Ovary (tissue), 9 donors: ENCODE data around the gene SLC2A13. TPM values are rescaled to one million over a fixed set of nuclear protein-coding genes. Genes with fewer than 3 reads are reported as not detected.

Experiments
- DNase-seq, 5 donors: peaks; one replicate each; pipeline ENCODE4 v3.0.0-alpha.2; 2019 to 2020
- H3K27ac ChIP-seq, 2 donors: fragments of 200-600 bp; one replicate each; pipeline versions ENCODE4 v1.5.1 to v1.8.0; 2019 to 2022
- H3K27me3 ChIP-seq: fragments of 200-600 bp; one replicate; pipeline ENCODE4 v1.8.0; 2022
- H3K36me3 ChIP-seq: fragments of 200-600 bp; sonication (generic); one replicate; pipeline ENCODE4 v1.5.1; 2019
- H3K4me1 ChIP-seq: one replicate; pipeline ENCODE4 v1.8.1; 2013; ENCODE audit warnings: mild to moderate bottlenecking, moderate library complexity; ENCODE audit not compliant: insufficient read depth
- H3K4me3 ChIP-seq: fragments of 200-600 bp; sonication (generic); one replicate; pipeline ENCODE4 v1.5.1; 2017
- H3K9me3 ChIP-seq, 2 donors: fragments of 200-600 bp in 1 of 2; sonication (generic) in 1 of 2; one replicate each; pipeline versions ENCODE4 v1.5.1 to v1.8.1; 2013 to 2019; ENCODE audit warnings: mild to moderate bottlenecking in 1 of 2, moderate library complexity in 1 of 2
- EP300 ChIP-seq: sonication (generic); formaldehyde crosslinking; IDR thresholded peaks from one replicate; pipeline ENCODE4 v1.6.1; 2017; ENCODE audit warnings: antibody characterized with exemption
- POLR2A ChIP-seq: fragments of 450-650 bp; IDR thresholded peaks from one replicate; pipeline ENCODE4 v1.6.1; 2017; ENCODE audit warnings: antibody characterized with exemption, mild to moderate bottlenecking, moderate library complexity
- WGBS, 3 donors: extraction: QIAGEN DNeasy Blood & Tissue Kit in 1 of 3; methylation state at CpG; one replicate each; pipeline versions ENCODE4 v1.1.5 to v1.1.7; 2013 to 2017; 5-methylcytosine and 5-hydroxymethylcytosine counted together
- intact Hi-C, 4 donors: fragments of 100-400 bp; cut with DNase I; formaldehyde crosslinking; loops; one replicate each; pipeline versions ENCODE4 v1.11.0 to v1.15.1; 2022 to 2023
- polyA plus RNA-seq, 2 donors: library from polyadenylated mRNA; stranded (reverse); fragments of 200-250 nt in 1 of 2; fragments of 350-450 nt in 1 of 2; fragmentation: Illumina TruSeq in 1 of 2; extraction: RNeasy Lipid Tissue Mini Kit (QIAGEN cat#74804) in 1 of 2; gene quantifications; one replicate each; pipeline ENCODE4 v1.2.3, GENCODE V29; 2013 to 2014
- total RNA-seq, 7 donors: library from RNA; depleted of rRNA in 2 of 7; stranded (reverse); fragments of >200 nt in 2 of 7; fragmentation: NEBNext Ultra II Directional in 3 of 7; extraction: Animal tissue kit (Norgen Biotek cat#: 25700) in 3 of 7; gene quantifications; one replicate each; pipeline versions ENCODE4 v1.1.0 to v1.2.4, GENCODE V29; 2016 to 2023
- TF ChIP-seq, protein P1 (sequence below), 3 donors: fragments of 450-650 bp in 2 of 3; fragments of 200-600 bp in 1 of 3; IDR thresholded peaks; one replicate each; pipeline versions ENCODE4 v1.5.1 to v1.8.0; 2016 to 2022; ENCODE audit warnings: antibody characterized with exemption in 3 of 3, mild to moderate bottlenecking in 1 of 3
- donor health status: DM: no; HTN: no; CAD: no; lungs with moderate emphysema.
- donor health status: DM: no; HTN: no; CAD: no.
- donor health status: Bipolar disorder and iron deficiency.
- donor health status: DM: yes; HTN: yes; CAD: no.
- donor health status: DM: no; HTN: no; CAD: no.
- donor health status: DM: yes; HTN: yes; CAD: no.

The SLC2A13 gene
- total and polyA plus RNA-seq, 9 donors: 2.3 to 24.3 (median 7.9) TPM

DNA sequence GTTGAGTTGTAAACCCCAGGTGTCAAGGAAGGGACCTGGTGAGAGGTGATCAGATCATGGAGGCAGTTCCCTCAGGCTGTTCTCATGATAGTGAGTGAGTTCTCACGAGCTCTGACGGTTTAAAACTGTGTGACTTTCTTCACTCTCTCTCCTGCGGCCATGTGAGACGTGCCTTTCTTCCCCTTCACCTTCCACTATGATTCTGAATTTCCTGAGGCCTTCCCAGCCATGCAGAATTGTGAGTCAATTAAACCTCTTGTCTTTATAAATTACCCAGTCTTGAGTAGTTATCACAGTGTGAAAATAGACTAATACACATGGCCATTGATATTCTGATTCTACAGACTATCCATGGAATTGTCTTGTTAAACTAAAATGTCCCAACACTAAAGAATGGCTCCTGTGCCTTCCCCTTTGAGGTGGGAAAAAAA is 85.6 kb downstream of the SLC2A13 start:
- intact Hi-C loops: no loop called here
- WGBS, 3 donors: 95 to 96% (median 96%) methylated on average over 4 of the region's 4 CpGs
- no peak for DNase-seq
- Histone ChIP-seq H3K4me1 (no peaks in the 10 kb centered on the region), H3K27me3 (no peaks in the 10 kb centered on the region), H3K27ac (no peak overlapping the region), H3K9me3 (no peaks in the 10 kb centered on the region), H3K4me3 (no peak overlapping the region), H3K36me3 (no peaks in the 10 kb centered on the region)
- no peak for TF ChIP-seq EP300
- TF ChIP-seq, protein P1, sequence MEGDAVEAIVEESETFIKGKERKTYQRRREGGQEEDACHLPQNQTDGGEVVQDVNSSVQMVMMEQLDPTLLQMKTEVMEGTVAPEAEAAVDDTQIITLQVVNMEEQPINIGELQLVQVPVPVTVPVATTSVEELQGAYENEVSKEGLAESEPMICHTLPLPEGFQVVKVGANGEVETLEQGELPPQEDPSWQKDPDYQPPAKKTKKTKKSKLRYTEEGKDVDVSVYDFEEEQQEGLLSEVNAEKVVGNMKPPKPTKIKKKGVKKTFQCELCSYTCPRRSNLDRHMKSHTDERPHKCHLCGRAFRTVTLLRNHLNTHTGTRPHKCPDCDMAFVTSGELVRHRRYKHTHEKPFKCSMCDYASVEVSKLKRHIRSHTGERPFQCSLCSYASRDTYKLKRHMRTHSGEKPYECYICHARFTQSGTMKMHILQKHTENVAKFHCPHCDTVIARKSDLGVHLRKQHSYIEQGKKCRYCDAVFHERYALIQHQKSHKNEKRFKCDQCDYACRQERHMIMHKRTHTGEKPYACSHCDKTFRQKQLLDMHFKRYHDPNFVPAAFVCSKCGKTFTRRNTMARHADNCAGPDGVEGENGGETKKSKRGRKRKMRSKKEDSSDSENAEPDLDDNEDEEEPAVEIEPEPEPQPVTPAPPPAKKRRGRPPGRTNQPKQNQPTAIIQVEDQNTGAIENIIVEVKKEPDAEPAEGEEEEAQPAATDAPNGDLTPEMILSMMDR (IDR thresholded peaks at IDR 0.05): no peak
- TF ChIP-seq POLR2A: no peak

DNA sequence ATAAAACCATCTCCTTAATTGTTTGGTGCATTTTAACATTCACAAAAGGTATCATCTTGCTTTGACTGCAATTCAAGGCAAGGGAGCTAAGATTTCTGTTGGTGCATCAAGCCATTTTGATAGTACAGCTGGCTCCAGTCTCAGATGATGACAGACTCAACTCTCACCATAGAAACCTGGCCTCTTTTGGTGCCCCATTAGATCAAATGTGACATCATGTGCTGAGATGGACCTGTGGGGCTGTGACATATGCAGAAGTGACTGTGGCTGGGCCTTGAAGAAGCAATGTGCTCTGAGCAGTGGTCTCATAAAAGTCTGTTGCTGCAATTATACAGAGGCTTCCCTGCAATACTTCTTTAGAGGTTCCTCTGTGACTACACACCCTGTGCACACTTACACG is 88.4 kb downstream of the SLC2A13 start:
- no peaks in the 10 kb centered on the region for H3K4me1 ChIP-seq
- H3K4me3 ChIP-seq: no peak overlapping the region
- DNase-seq: no peak
- intact Hi-C loops: no loop called here
- H3K27ac ChIP-seq: no peak overlapping the region
- no peaks in the 10 kb centered on the region for H3K9me3 ChIP-seq
- H3K27me3 ChIP-seq: no peaks in the 10 kb centered on the region
- WGBS, 3 donors: 81 to 97% (median 95%) methylated on average over 1 of the region's 1 CpG
- no peak for TF ChIP-seq EP300
- TF ChIP-seq, protein P1 (IDR thresholded peaks at IDR 0.05): no peak
- no peak for TF ChIP-seq POLR2A
- no peaks in the 10 kb centered on the region for H3K36me3 ChIP-seq

DNA sequence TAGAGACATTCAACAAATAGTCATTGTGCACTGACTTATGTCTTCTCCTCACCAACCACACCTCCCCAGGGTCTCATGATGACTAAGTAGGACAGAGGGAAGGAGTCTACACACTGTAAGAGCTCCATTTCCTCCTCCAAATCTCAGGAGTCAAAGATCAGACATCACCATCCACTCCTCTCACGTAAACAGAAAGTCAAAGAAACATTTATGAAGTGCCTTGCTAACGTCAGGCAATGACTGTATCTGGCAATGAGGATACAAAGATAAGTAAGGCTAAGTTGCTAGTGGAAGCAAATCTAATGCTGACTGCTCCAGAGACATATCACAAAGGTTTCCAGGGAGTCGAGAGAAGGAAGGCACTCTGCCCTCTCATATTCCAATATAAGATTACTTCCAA is 88.9 kb downstream of the SLC2A13 start:
- TF ChIP-seq, protein P1 (IDR thresholded peaks at IDR 0.05): no peak
- TF ChIP-seq POLR2A (no peak), EP300 (no peak)
- 65 to 83% (median 68%) methylated on average over 3 of the region's 3 CpGs for WGBS, 3 donors
- no peaks in the 10 kb centered on the region for H3K9me3 ChIP-seq
- H3K4me3 ChIP-seq: no peak overlapping the region
- H3K36me3 ChIP-seq: no peaks in the 10 kb centered on the region
- H3K27me3 ChIP-seq: no peaks in the 10 kb centered on the region
- H3K27ac ChIP-seq: no peak overlapping the region
- H3K4me1 ChIP-seq: no peaks in the 10 kb centered on the region
- intact Hi-C loops: no loop called here
- no peak for DNase-seq

DNA sequence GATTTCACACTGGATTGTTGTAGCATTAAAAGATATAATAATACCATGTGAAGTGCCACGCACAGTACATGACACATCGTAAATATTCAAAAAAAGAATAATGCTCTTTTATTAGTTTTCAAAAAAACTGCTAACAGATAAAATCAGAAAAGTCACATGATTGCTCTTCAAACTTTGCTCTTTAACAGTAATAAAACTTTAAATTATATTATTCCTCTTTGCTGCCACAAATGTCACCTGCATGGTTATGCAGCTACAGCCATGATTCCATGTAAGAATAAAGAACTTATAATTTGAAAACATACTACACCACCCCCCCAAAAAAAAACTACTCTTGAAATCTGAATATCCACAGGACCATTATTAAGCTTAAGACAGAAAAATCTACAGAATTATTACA is 90.0 kb downstream of the SLC2A13 start:
- Histone ChIP-seq H3K4me1 (no peaks in the 10 kb centered on the region), H3K27me3 (no peaks in the 10 kb centered on the region), H3K9me3 (no peaks in the 10 kb centered on the region), H3K4me3 (no peak overlapping the region), H3K36me3 (no peaks in the 10 kb centered on the region), H3K27ac (no peak overlapping the region)
- WGBS, 3 donors: 96 to 100% (median 97%) methylated on average over 2 of the region's 2 CpGs
- TF ChIP-seq, protein P1 (IDR thresholded peaks at IDR 0.05): no peak
- no peak for TF ChIP-seq EP300
- no peak for TF ChIP-seq POLR2A
- intact Hi-C loops: no loop called here
- no peak for DNase-seq
